Endothelial cell of umbilical vein (primary cell): ENCODE results near the gene ABHD11. TPM values are rescaled to one million over a fixed set of nuclear protein-coding genes. Genes with fewer than 3 reads are reported as not detected.

Experiments used
- BruUV-seq: library from RNA; stranded (reverse); fragments of 400-500 nt; replicated peaks from 2 replicates; lab custom pipeline; 2021; lab: Mats Ljungman, UMichigan
- CTCF ChIA-PET: fragments of 300-600, 350-600 bp; sonication (Branson Sonifier 250); formaldehyde crosslinking; loops from one replicate; lab custom pipeline; 2021; ENCODE audit warnings: antibody characterized with exemption, inconsistent platforms; lab: Charles Lee
- POLR2A ChIA-PET: fragments of 300-600, 350-600 bp; sonication (Branson Sonifier 250); formaldehyde crosslinking; loops from one replicate; lab custom pipeline; 2021; ENCODE audit warnings: antibody characterized with exemption, inconsistent platforms; lab: Charles Lee
- DNase-seq: peaks from one replicate; pipeline ENCODE4 v3.0.0-alpha.2; 2011; ENCODE audit warnings: low read depth, low spot score
- FAIRE-seq: peaks from 2 replicates; lab custom pipeline; 2011; peaks lifted over from hg19 to GRCh38; lab: Jason Lieb, UNC
- H2AFZ ChIP-seq: 2 replicates; pipeline ENCODE4 v1.6.0; 2012; ENCODE audit warnings: low read depth, low read length, control low read depth, inconsistent platforms
- H3K27ac ChIP-seq: 2 replicates; pipeline ENCODE4 v1.5.1; 2011; ENCODE audit warnings: low read depth, mild to moderate bottlenecking, control low read depth, low read length, moderate library complexity; ENCODE audit not compliant: insufficient read depth
- H3K27me3 ChIP-seq, 2 experiments: 2 replicates each; pipeline versions ENCODE4 v1.6.0 to v1.6.1; 2011; ENCODE audit warnings: low read length in 2 of 2, mixed read lengths in 1 of 2; ENCODE audit not compliant: control insufficient read depth in 2 of 2, insufficient read depth in 2 of 2
- H3K36me3 ChIP-seq, 2 experiments: 2 replicates in 1 of 2; 3 replicates in 1 of 2; pipeline ENCODE4 v1.5.1; 2011; ENCODE audit warnings: low read length in 2 of 2, mild to moderate bottlenecking in 1 of 2, moderate library complexity in 1 of 2; ENCODE audit not compliant: control insufficient read depth in 2 of 2, insufficient read depth in 2 of 2; ENCODE audit errors: extremely low read depth in 1 of 2
- H3K4me1 ChIP-seq: 3 replicates; pipeline ENCODE4 v1.5.1; 2011; ENCODE audit warnings: mild to moderate bottlenecking, low read length; ENCODE audit not compliant: control insufficient read depth, insufficient read depth; ENCODE audit errors: extremely low read depth
- H3K4me2 ChIP-seq: 2 replicates; pipeline ENCODE4 v1.6.1; 2011; ENCODE audit warnings: low read length, control low read depth, mixed read lengths; ENCODE audit not compliant: insufficient read depth
- H3K4me3 ChIP-seq, 3 experiments: fragments of 200-600 bp in 1 of 3; sonication (generic), shearing (Covaris generic) in 1 of 3; replicated peaks in 1 of 3; 2 replicates each; pipeline ENCODE4 v1.5.1; 2011 to 2016; ENCODE audit warnings: control low read depth in 3 of 3, low read length in 3 of 3, mild to moderate bottlenecking in 2 of 3, inconsistent platforms in 1 of 3, low read depth in 1 of 3, moderate library complexity in 1 of 3; ENCODE audit not compliant: insufficient read depth in 1 of 3
- H3K79me2 ChIP-seq: 2 replicates; pipeline ENCODE4 v1.6.0; 2012; ENCODE audit warnings: low read length, inconsistent platforms; ENCODE audit not compliant: control insufficient read depth, insufficient read depth
- H3K9ac ChIP-seq: replicated peaks from 2 replicates; pipeline ENCODE3; 2011; ENCODE audit warnings: low read length, control low read depth; ENCODE audit not compliant: insufficient read depth; ENCODE audit errors: extremely low read depth
- H3K9me1 ChIP-seq: replicated peaks from 3 replicates; pipeline ENCODE4 v1.6.0; 2011; ENCODE audit warnings: mild to moderate bottlenecking, low read length; ENCODE audit not compliant: control insufficient read depth, insufficient read depth; ENCODE audit errors: extremely low read depth
- H3K9me3 ChIP-seq: replicated peaks from 2 replicates; pipeline ENCODE4 v1.5.1; 2012; ENCODE audit warnings: low read length, inconsistent platforms; ENCODE audit not compliant: control insufficient read depth, insufficient read depth
- H4K20me1 ChIP-seq: replicated peaks from 2 replicates; pipeline ENCODE3; 2011; ENCODE audit warnings: mild to moderate bottlenecking, low read length; ENCODE audit not compliant: control insufficient read depth, insufficient read depth; ENCODE audit errors: extremely low read depth
- CTCF ChIP-seq, 2 donors: IDR thresholded peaks; 1 replicate in 1 of 2; 2 replicates in 1 of 2; pipeline ENCODE4 v1.5.1; 2011; ENCODE audit warnings: low read length in 2 of 2, mild to moderate bottlenecking in 2 of 2, moderate library complexity in 2 of 2, control low read depth in 1 of 2, inconsistent platforms in 1 of 2, low read depth in 1 of 2; ENCODE audit not compliant: insufficient read depth in 1 of 2; ENCODE audit errors: extremely low read depth in 1 of 2
- EZH2 ChIP-seq: IDR thresholded peaks from 2 replicates; pipeline ENCODE4 v1.6.1; 2012; ENCODE audit warnings: borderline replicate concordance, low read depth, mild to moderate bottlenecking, moderate library complexity, low read length, inconsistent platforms; ENCODE audit not compliant: severe bottlenecking
- FOS ChIP-seq: IDR thresholded peaks from 2 replicates; pipeline ENCODE4 v1.6.1; 2011; ENCODE audit warnings: mild to moderate bottlenecking, low read length, moderate library complexity, borderline replicate concordance; ENCODE audit not compliant: insufficient read depth
- GATA2 ChIP-seq: IDR thresholded peaks from 2 replicates; pipeline ENCODE4 v1.7.0; 2011; ENCODE audit warnings: low read depth, mild to moderate bottlenecking, moderate library complexity, mixed read lengths, low read length; ENCODE audit not compliant: insufficient read length, insufficient read depth
- JUN ChIP-seq: IDR thresholded peaks from 2 replicates; pipeline ENCODE4 v1.6.1; 2011; ENCODE audit warnings: borderline replicate concordance, low read depth; ENCODE audit not compliant: insufficient read length, insufficient read depth
- MAX ChIP-seq: IDR thresholded peaks from 2 replicates; pipeline ENCODE4 v1.6.1; 2011; ENCODE audit not compliant: insufficient read depth, insufficient read length
- POLR2A ChIP-seq: IDR thresholded peaks from 2 replicates; pipeline ENCODE4 v1.6.1; 2012; ENCODE audit warnings: low read depth, mild to moderate bottlenecking, control low read depth, low read length
- POLR2AphosphoS5 ChIP-seq: IDR thresholded peaks from 2 replicates; pipeline ENCODE4 v1.6.1; 2012; ENCODE audit warnings: low read depth, mild to moderate bottlenecking, control low read depth, low read length, moderate library complexity; ENCODE audit not compliant: insufficient read depth
- dilution Hi-C: fragments of 300-500 bp; cut with MboI; formaldehyde crosslinking; loops from one replicate; pipeline ENCODE4 v1.15.0; 2019; ENCODE audit warnings: low sequenced_read_pairs; ENCODE audit not compliant: extremely low pct_ligation_motif_present
- intact Hi-C: fragments of 100-400 bp; cut with micrococcal nuclease; formaldehyde crosslinking; loops from one replicate; pipeline ENCODE4 v1.10.0; 2022
- polyA plus RNA-seq, 4 experiments: library from polyadenylated mRNA; depleted of rRNA in 3 of 4; stranded (reverse) in 3 of 4; unstranded in 1 of 4; fragments of >200 nt; gene quantifications; 2 replicates each; pipeline versions ENCODE4 v1.2.1 to v1.2.3, GENCODE V29; 2011 to 2012; ENCODE audit warnings: missing spikeins in 1 of 4
- total RNA-seq: library from RNA; stranded (reverse); gene quantifications from 2 replicates; pipeline ENCODE4 v1.2.3, GENCODE V29; 2021

ABHD11 gene
- total and polyA plus RNA-seq, 2 donors (not counting 3 experiments of a cell fraction or from before 2014, with no cell fraction given) = 13.3 to 18.4 TPM

DNA sequence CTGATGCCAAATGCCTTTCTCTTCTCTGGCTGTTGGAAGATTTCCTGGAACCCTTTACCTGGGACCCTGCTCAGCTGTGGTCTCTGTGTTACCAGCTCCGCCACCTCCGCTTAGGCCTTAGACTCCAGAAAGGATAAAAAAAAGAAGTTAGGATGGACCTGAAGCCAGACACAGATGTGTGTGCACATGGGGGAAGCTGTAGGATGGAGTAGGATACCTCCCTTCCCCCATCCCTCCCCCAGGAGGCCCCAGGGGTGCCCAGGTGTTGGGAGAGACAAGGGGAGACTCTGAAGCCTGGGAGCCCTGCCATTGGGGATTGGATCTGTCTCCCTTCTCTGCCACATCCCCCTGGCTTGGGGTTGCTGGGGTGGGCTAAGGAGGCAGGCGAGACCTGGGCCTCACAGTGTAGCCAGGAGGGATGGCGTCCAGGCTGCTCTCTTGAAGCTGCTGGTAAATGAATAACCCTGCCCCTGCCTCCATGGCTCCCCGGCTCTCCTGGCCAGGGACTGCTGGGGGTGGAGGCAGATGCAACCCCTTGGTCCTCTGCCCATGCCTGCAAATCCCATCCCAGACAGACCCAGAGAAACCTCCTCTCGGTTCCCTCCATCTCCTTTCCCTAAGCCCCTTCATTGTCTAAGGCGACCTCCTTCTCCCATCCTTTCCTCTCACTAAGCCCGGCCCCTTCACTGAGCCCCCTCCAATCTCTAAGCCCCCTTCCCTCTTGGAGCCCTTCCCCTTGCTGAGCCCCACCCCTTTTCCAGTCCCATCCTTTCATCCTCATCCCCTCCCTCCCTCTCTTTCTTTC, 23.5 kb upstream of the ABHD11 start:
- Histone ChIP-seq H3K4me2 (no peak overlapping the region), H3K4me1 (no peaks in the 10 kb centered on the region), H3K36me3 (no peaks in the 10 kb centered on the region), H4K20me1 (no peaks in the 10 kb centered on the region), H2AFZ (no peak overlapping the region), H3K9me1 (no peaks in the 10 kb centered on the region), H3K79me2 (no peaks in the 10 kb centered on the region), H3K9ac (no peak overlapping the region), H3K27ac (no peak overlapping the region), H3K9me3 (no peaks in the 10 kb centered on the region), H3K27me3 (no peaks in the 10 kb centered on the region), H3K4me3 (no peak overlapping the region)
- ChIA-PET CTCF (no interaction called here), POLR2A (no interaction called here)
- no TSS peak for BruUV-seq
- intact Hi-C loops (no loop called here), dilution Hi-C loops (no loop called here)
- no peak for FAIRE-seq
- DNase-seq = no peak
- TF ChIP-seq POLR2A = no peak

DNA sequence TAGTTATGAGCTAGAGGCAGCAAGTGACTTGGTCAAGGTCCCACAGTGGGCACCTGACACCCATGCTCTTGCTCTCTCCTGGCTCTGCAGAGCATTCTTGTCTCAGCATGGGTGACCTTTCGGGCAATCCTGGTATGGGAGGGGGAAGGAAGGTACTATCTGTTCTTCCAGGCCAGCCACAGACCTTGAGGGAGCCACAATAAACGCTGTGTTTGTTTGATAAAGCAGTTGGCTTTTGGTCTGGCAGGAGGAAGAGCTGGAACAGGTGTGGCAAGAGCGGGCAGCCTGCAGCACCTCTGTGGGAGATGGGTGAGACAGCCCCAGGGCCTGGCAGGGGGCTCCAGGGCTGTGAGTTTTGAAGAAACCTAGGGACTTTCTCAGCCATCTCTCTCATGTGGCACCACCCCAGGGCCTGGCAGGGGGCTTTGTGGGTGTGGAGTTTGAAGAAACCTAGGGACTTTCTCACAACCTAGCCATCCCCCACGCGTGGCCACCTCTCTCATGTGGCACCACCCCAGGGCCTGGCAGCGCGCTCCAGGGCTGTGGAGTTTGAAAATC, 20.1 kb upstream of the ABHD11 start:
- Histone ChIP-seq H3K27me3 (no peaks in the 10 kb centered on the region), H3K36me3 (no peaks in the 10 kb centered on the region), H4K20me1 (no peaks in the 10 kb centered on the region), H3K9me1 (no peaks in the 10 kb centered on the region), H3K4me2 (no peak overlapping the region), H3K9me3 (no peaks in the 10 kb centered on the region), H3K4me3 (no peak overlapping the region), H3K27ac (no peak overlapping the region), H3K9ac (no peak overlapping the region), H3K79me2 (no peaks in the 10 kb centered on the region), H3K4me1 (no peaks in the 10 kb centered on the region), H2AFZ (no peak overlapping the region)
- no TSS peak for BruUV-seq
- ChIA-PET POLR2A (no interaction called here), CTCF (interaction anchor here (0.6 kb wide), 2 partner anchors 69 to 92 kb away, joined by 3 read pairs; no protein-coding TSS in a partner anchor)
- no peak for FAIRE-seq
- DNase-seq = no peak
- dilution Hi-C loops (no loop called here), intact Hi-C loops (no loop called here)
- TF ChIP-seq FOS (no peak), JUN (no peak), EZH2 (no peak), POLR2AphosphoS5 (no peak), MAX (no peak), CTCF (IDR thresholded peaks at IDR 0.05; ENCODE audit: extremely low read depth in 1 of 2, insufficient read depth in 1 of 2, low read depth in 1 of 2, low read length in 2 of 2) (no peak), POLR2A (no peak), GATA2 (no peak)
